ENCODE data around the gene HNRNPUL1.

HNRNPUL1 gene

DNA sequence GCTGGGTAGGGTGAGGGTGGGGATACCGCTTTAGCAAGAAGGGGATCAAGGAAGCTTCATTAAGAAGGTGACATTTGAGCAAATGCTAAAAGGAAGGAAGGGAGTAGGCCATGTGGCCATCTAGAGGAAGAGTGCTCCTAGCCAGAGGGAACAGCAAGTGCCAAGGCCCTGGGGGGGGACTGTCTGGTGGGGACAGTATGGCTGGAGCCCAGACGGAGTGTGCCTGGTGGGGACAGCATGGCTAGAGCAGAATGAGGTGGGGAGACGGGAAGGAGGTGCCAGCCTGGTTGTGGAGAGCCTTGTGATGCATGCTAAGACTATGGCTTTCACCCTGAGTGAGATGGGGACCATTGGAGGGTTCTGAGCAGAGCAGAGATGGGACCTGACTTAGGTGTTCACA is 91.6 kb downstream of the HNRNPUL1 start:
- no peak for DNase-seq

DNA sequence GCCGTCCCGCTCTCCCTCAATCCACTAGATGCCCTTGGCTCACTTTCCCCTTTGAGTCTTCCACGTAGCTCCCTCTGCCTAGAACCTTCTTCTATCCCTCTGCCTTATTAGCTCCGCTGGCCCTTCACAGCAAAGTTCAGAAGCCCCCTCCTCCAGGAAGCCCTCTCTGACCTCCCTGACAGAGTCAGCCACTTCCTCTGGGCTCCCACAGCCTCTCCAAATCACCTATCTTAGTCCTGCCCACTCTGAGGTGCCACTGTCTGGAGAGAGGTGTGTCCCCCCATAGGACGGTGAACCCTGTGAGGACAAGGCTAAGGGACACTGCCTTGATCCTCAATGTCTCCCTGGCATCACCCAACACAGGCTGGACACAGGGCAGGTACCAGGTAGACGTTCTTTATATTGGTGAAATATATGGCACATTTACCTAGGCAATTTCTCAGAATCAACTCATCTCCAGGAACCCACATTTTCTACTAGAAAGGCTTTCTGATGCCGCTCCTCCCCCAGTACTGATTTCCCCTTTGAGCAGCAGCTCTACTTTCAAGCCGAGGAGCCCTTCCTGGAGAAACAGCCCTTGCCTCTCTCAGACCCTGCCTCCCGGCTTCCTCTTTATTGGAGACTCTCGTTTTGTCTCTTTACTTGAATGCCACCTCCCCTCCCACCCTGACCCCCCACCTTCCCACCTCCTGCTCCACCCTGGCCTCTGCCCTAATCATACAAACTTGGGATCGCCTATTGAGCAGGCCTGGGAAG is 93.0 kb downstream of the HNRNPUL1 start:
- DNase-seq, result no peak

Data from SHP77 treated with DMSO at 0.1 percent for 48 hours (cell line).